Astrocyte (in vitro differentiated cells and primary cell): Measurements from ENCODE around the gene PPP2R5D. TPM values are rescaled to one million over a fixed set of nuclear protein-coding genes. Genes with fewer than 3 reads are reported as not detected.

Experiments used
- DNase-seq: peaks from one replicate; pipeline ENCODE4 v3.0.0-alpha.2; 2010; ENCODE audit warnings: low read depth
- FAIRE-seq: peaks from 2 replicates; lab custom pipeline; 2011; peaks lifted over from hg19 to GRCh38; lab: Jason Lieb, UNC
- H2AFZ ChIP-seq: 2 replicates; pipeline ENCODE4 v1.6.0; 2012; ENCODE audit warnings: low read depth, low read length, inconsistent platforms
- H3K27ac ChIP-seq: 2 replicates; pipeline ENCODE4 v1.5.1; 2011; ENCODE audit warnings: low read depth, low read length, inconsistent platforms
- H3K27me3 ChIP-seq: 2 replicates; pipeline ENCODE4 v1.6.0; 2011; ENCODE audit warnings: low read length, inconsistent platforms; ENCODE audit not compliant: insufficient read depth
- H3K36me3 ChIP-seq: 2 replicates; pipeline ENCODE4 v1.5.1; 2011; ENCODE audit warnings: low read length, inconsistent platforms; ENCODE audit not compliant: insufficient read depth
- H3K4me1 ChIP-seq: 2 replicates; pipeline ENCODE4 v1.5.1; 2011; ENCODE audit warnings: low read length, inconsistent platforms; ENCODE audit not compliant: insufficient read depth
- H3K4me2 ChIP-seq: 2 replicates; pipeline ENCODE4 v1.6.0; 2012; ENCODE audit warnings: low read length, inconsistent platforms
- H3K4me3 ChIP-seq: 2 replicates; pipeline ENCODE4 v1.5.1; 2011; ENCODE audit warnings: low read depth, mild to moderate bottlenecking, low read length, inconsistent platforms; ENCODE audit not compliant: insufficient read depth
- H3K79me2 ChIP-seq: 2 replicates; pipeline ENCODE4 v1.6.0; 2012; ENCODE audit warnings: mild to moderate bottlenecking, low read length, inconsistent platforms; ENCODE audit not compliant: insufficient read depth
- H3K9ac ChIP-seq: 2 replicates; pipeline ENCODE4 v1.6.0; 2012; ENCODE audit warnings: mild to moderate bottlenecking, low read length, inconsistent platforms
- H3K9me3 ChIP-seq: 2 replicates; pipeline ENCODE4 v1.5.1; 2012; ENCODE audit warnings: low read depth, mild to moderate bottlenecking, low read length, inconsistent platforms; ENCODE audit not compliant: insufficient read depth
- H4K20me1 ChIP-seq: 2 replicates; pipeline ENCODE4 v1.6.0; 2012; ENCODE audit warnings: low read length, inconsistent platforms; ENCODE audit not compliant: insufficient read depth
- H3K27ac Mint-ChIP-seq: one replicate; pipeline ENCODE4 v1.8.0; 2021; ENCODE audit warnings: mild to moderate bottlenecking, mixed read lengths; ENCODE audit not compliant: unreplicated experiment
- H3K27me3 Mint-ChIP-seq: one replicate; pipeline ENCODE4 v1.8.0; 2021; ENCODE audit warnings: low read depth, mixed read lengths; ENCODE audit not compliant: unreplicated experiment
- H3K36me3 Mint-ChIP-seq: one replicate; pipeline ENCODE4 v1.8.0; 2021; ENCODE audit warnings: low read depth, mixed read lengths; ENCODE audit not compliant: unreplicated experiment
- H3K4me1 Mint-ChIP-seq: one replicate; pipeline ENCODE4 v1.8.0; 2021; ENCODE audit warnings: low read depth, mixed read lengths; ENCODE audit not compliant: unreplicated experiment
- H3K4me3 Mint-ChIP-seq: one replicate; pipeline ENCODE4 v1.8.0; 2021; ENCODE audit warnings: mild to moderate bottlenecking, moderate library complexity, mixed read lengths; ENCODE audit not compliant: unreplicated experiment
- H3K9me3 Mint-ChIP-seq: one replicate; pipeline ENCODE4 v1.8.0; 2021; ENCODE audit warnings: mild to moderate bottlenecking, mixed read lengths; ENCODE audit not compliant: unreplicated experiment
- CTCF ChIP-seq: IDR thresholded peaks from 2 replicates; pipeline ENCODE4 v1.5.1; 2011; ENCODE audit warnings: low read depth, mild to moderate bottlenecking, inconsistent platforms, low read length, moderate library complexity; ENCODE audit not compliant: insufficient read depth
- EZH2 ChIP-seq: IDR thresholded peaks from 2 replicates; pipeline ENCODE4 v1.6.1; 2012; ENCODE audit warnings: mild to moderate bottlenecking, low read length, inconsistent platforms; ENCODE audit not compliant: insufficient read depth
- total RNA-seq: library from RNA; stranded (reverse); gene quantifications from 2 replicates; pipeline ENCODE4 v1.2.1, GENCODE V29; 2021

Gene PPP2R5D
- total RNA-seq, 1 donor from 2014 or later: 53.0 TPM

DNA sequence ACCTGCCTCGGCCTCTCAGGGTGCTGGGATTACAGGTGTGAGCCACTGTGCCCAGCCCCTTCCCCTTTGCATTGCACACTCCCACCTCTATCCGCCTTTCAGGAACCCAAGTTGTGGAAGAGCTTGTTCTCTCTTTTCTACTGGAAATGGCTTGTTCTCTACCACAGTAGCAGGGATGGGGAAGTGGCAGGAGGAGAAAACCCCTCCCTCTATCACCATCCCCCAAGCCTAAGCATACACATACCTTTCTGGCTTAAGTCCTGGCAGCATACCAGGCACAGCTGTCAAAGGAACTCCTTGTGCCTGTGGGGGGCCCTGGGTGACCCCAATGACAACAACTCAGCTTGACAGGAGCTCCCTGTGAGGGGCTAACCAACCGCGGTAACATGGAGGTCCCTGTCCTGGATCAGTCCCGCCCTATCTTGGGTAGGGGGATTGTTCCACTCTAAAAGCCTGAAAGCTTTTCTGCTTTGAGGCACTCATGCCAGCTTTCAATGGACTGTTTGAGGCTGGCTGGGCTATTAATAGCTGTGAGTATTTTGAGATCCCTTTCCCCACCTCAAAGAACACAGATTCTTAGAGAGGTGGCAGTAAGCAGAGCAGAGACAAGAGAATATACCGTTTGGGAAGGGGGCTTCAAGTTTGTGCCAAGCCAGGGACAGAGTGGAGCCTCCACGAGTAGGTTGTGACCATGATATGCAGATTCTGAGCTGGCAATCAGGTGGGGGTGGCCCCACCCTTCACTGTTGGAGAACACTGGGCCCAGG lies 32.0 kb downstream of the PPP2R5D start:
- DNase-seq: no peak
- TF ChIP-seq CTCF: no peak
- TF ChIP-seq EZH2: no peak
- H3K36me3 ChIP-seq: peaks cover 18% of the 10 kb centered on the region
- H3K27me3 ChIP-seq: no peaks in the 10 kb centered on the region
- H3K4me1 Mint-ChIP-seq: peaks cover 17% of the 10 kb centered on the region
- no peak overlapping the region for H2AFZ ChIP-seq
- FAIRE-seq: no peak
- peaks cover 33% of the 10 kb centered on the region for H3K4me1 ChIP-seq
- peaks cover 15% of the 10 kb centered on the region for H3K36me3 Mint-ChIP-seq
- peaks cover 33% of the 10 kb centered on the region for H4K20me1 ChIP-seq
- H3K27ac Mint-ChIP-seq: peak overlapping the region; percentile 91
- no peak overlapping the region for H3K4me3 ChIP-seq
- no peak overlapping the region for H3K27ac ChIP-seq
- H3K9me3 Mint-ChIP-seq: no peaks in the 10 kb centered on the region
- H3K4me3 Mint-ChIP-seq: peak overlapping the region; percentile 92
- peak overlapping the region; percentile 31 for H3K9ac ChIP-seq
- H3K79me2 ChIP-seq: peaks cover 79% of the 10 kb centered on the region
- H3K4me2 ChIP-seq: peak overlapping the region; percentile 25
- H3K27me3 Mint-ChIP-seq: no peaks in the 10 kb centered on the region
- H3K9me3 ChIP-seq: no peaks in the 10 kb centered on the region

DNA sequence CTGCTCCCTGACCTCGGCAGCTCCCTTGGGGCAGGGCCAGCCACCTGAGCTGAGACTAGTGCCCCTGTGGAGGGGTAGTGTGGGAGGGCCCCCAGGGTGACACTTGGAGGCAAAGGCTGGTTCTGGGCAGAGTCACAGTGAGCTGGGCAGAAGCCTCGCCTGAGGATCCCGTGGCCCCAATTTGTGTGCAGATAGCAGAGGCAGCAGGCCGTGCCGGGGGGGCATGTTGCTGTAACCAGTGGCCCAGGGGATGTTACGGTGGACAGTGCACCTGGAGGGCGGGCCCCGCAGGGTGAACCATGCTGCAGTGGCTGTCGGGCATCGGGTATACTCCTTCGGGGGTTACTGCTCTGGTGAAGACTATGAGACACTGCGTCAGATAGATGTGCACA lies 32.6 kb downstream of the PPP2R5D start:
- Histone ChIP-seq H3K4me1 (peaks cover 33% of the 10 kb centered on the region), H3K9ac (peak overlapping the region; percentile 31), H3K9me3 (no peaks in the 10 kb centered on the region), H2AFZ (no peak overlapping the region), H3K79me2 (peaks cover 79% of the 10 kb centered on the region), H3K4me3 (no peak overlapping the region), H4K20me1 (peaks cover 27% of the 10 kb centered on the region), H3K27me3 (no peaks in the 10 kb centered on the region), H3K36me3 (peaks cover 16% of the 10 kb centered on the region), H3K27ac (no peak overlapping the region), H3K4me2 (no peak overlapping the region)
- peak overlapping the region; percentile 12 for H3K4me3 Mint-ChIP-seq
- no peaks in the 10 kb centered on the region for H3K9me3 Mint-ChIP-seq
- FAIRE-seq (no peak), DNase-seq (no peak)
- H3K4me1 Mint-ChIP-seq: peaks cover 17% of the 10 kb centered on the region
- H3K36me3 Mint-ChIP-seq: peaks cover 12% of the 10 kb centered on the region
- H3K27ac Mint-ChIP-seq: no peak overlapping the region
- H3K27me3 Mint-ChIP-seq: no peaks in the 10 kb centered on the region
- TF ChIP-seq EZH2: no peak
- no peak for TF ChIP-seq CTCF

DNA sequence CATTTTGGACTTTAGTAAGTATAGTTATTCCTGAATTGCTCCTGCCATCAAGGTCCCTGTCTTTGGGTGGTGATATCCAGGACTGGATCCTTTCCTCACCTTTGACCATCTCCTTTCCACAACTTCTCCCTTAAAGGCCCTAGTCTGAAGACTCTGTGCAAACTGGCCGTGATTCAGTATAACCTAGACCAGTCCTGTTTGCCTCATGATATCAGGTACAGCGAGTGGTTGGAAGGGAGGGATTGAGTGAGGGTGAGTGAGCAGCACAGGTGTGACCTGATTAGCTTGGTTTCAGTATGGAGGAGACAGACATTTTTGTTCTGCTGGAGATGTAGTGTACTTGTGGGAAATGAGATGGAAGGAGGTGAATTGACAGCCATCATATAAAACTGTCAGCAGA lies 34.8 kb downstream of the PPP2R5D start:
- Mint-ChIP-seq H3K9me3 (no peaks in the 10 kb centered on the region), H3K4me3 (no peak overlapping the region), H3K27me3 (no peaks in the 10 kb centered on the region), H3K36me3 (peaks cover 10% of the 10 kb centered on the region), H3K4me1 (peaks cover 15% of the 10 kb centered on the region), H3K27ac (no peak overlapping the region)
- Histone ChIP-seq H3K9ac (peak overlapping the region; percentile 19), H3K36me3 (peaks cover 19% of the 10 kb centered on the region), H3K4me3 (no peak overlapping the region), H3K4me1 (peaks cover 21% of the 10 kb centered on the region), H3K27me3 (no peaks in the 10 kb centered on the region), H3K27ac (no peak overlapping the region), H3K79me2 (peaks cover 84% of the 10 kb centered on the region), H2AFZ (no peak overlapping the region), H3K9me3 (no peaks in the 10 kb centered on the region), H4K20me1 (peaks cover 20% of the 10 kb centered on the region), H3K4me2 (no peak overlapping the region)
- DNase-seq (no peak), FAIRE-seq (no peak)
- TF ChIP-seq EZH2: no peak
- TF ChIP-seq CTCF: no peak
